MM.1S (cell line): Measurements from ENCODE around the gene SUN5.

Source experiments
- CTCF ChIP-seq: fragments of 300-600 bp; sonication (generic); IDR thresholded peaks from 2 replicates; pipeline ENCODE4 v1.5.1; 2016; ENCODE audit warnings: antibody characterized with exemption, low read length, mixed read lengths
- EZH2 ChIP-seq: fragments of 300-600 bp; sonication (generic); optimal IDR thresholded peaks from 2 replicates; pipeline ENCODE3; 2017; ENCODE audit warnings: low read depth, mild to moderate bottlenecking, antibody characterized with exemption, low read length, mixed read lengths

GRCh38 chr20:32963176-32963575, 41.1 kb downstream of the SUN5 start:
- no peak for TF ChIP-seq CTCF
- TF ChIP-seq EZH2: no peak
